NCI-H2227 (cell line): ENCODE results near the gene EYS.
A peak's percentile ranks its signal among the peaks of the same experiment; 100 is the strongest.

ENCODE experiments used
- DNase-seq: peaks from one replicate; lab custom pipeline; 2025; ENCODE audit not compliant: unreplicated experiment; lab: John Stamatoyannopoulos, UW

The EYS gene

DNA sequence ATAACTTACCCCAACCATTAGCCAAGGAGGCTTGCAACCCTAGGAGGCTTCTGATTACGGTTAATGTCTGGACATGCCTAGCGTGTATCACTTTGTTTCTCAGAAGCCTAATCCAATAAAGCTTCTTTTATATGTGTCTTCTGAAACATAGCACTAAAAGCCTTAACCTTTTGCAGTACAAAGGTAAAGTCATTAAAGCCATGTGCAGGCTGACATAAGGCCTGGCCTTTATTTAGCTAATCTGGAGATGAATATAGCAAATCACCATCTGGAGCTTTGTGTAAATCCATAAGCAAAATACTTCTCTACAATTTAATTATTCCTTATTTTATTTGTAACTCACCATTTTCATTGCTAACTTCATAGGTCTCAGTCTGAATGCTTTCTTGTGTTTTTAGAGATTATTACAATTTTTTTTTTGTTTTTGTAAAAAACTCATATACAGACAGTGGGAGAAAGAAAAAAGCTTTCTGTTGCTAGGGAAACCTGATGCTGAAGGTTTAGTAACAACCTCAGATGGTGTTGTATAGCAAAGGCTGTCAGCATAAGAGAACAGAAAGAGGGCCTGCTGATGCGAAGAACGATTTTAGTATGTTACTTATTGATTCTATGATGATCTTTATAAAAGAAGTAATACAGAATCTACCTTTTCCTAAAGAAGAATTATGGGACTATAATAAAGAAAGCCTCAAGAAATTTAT is at the start of gene EYS:
Gene EYS, minus strand, starts transcription at position 101 of the 701 bp plus-strand sequence. CDS start 211,816 bp downstream, outside the sequence.
- DNase-seq, result peak; percentile 17

DNA sequence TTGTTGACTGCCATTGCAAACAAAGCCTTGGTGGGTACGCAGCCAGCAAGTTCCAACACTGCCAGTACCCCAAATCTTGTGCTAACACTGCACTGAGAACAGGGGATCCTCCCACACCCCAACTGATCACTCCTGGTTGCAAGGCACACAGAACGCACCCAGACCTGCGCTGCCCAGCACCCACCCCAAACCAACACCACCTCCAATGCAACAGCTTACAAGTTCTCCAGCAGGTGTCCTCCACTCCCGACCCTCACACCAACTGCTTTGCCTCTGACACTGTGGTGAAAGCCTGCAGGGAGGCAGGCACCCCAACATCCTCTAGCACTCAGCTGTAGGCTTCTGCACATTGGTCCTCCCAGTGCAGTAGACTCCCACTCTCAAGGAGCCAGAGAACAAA is 39.3 kb upstream of the EYS start:
- DNase-seq, result no peak

DNA sequence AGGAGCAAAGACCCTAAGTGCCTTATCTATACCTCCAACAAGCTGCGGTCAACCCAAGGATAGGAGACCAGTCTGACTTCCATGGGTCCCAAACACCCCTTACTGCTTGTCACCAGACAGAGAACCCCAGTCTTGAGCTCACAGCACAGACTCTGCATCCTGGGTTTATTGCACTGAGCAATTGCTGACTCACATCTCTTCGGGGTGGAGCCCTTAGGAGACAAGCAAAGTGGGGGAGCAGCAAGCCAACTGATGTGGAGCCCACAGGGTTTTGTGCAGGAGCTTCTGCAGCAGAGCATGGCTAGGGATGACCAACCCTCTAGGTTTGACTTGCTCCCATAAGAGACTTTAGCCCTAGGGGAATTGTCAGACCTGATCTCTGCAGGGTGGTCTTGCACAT is 38.6 kb upstream of the EYS start:
- no peak for DNase-seq

DNA sequence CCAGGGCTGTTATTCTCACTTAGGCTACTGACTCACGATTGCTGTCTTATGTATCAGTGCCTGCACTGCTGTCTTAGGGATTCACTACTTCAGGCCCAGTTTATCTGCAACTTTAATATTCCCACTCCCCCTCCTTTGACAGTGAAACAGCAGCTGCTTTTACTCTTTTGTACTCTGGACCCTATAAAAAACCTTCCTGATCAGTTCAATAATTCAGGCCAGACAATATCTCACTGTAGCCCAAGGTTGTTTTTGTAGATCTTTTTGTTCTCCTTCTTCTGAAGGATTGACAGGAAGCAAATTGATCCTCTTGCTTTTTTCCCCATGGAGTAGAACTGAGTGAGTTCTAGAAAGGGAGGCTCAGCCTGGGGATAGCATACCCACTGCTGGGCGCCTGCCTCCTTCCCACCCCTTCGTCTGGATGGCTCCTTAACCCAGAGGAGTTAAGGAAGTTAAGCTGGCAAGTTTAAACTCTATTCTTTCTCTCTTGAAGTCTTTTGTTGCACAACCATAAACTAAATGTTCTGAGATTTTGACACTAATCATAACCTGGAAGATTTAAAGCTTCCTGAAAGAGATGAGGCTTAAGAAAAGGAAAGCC is 22.0 kb upstream of the EYS start:
- no peak for DNase-seq

DNA sequence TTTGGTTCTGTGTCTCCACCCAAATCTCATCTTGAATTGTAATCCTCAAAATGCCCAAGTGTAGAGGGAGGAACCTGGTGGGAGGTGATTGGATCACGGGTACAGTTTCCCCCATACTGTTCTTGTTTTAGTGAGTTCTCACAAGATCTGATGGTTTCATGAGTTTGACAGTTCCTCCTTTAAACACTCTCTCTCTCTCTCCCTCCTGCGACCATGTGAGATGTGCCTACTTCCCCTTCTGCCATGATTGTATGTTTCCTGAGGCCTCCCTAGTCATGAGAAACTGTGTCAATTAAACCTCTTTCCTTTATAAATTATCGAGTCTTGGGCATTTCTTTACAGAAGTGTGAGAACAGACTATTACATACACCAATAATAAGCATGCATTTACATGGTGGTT is 12.1 kb upstream of the EYS start:
- DNase-seq, result no peak

DNA sequence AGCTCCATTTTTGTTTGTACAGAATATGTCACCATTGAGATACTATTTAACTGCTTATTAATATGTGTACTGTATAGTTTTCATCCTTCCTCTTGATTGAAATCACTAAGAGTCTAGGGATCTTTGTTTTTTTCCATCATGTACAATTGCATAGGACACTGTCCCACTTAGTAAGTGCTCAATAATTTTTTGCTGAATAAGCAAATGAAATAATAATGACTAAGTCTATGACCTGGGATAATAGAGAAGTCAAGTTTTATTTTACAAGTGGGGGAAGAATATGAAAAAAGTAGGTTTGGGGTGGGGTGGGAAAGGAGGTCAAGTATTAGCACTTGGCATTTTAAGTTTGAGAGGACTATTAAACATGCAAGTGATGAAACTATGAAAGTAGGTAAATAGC is 4.5 kb upstream of the EYS start:
- no peak for DNase-seq

DNA sequence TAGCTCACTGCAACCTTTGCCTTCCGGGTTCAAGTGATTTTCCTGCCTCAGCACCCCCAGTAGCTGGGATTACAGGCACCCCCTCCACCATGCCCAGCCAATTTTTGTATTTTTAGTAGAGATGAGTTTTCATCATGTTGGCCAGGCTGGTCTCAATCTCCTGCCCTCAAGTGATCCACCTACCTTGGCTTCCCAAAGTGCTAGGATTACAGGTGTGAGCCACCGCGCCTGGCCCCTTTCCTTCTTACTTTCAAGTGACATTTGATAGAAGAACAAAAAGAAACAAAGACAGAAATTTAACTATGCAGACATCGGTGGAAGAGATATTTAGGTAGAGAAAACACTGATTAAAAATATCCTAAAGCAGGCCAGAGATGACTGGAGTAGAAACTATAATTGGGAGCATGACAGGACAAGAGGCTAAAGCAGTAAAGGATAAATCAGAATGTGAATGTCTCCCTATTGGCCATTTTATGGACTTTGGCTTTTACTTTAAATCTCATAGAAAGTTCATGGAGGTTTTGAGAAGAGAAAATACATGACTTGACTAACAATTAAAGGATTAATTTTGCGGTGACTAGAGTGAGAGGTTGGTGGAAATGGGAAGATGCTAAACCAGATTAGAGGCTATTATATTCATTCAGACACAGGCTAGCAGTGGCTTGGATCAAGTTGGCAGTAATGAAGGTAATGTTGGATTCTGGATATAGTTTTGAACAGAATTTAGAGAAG is 2.2 kb upstream of the EYS start:
- no peak for DNase-seq

DNA sequence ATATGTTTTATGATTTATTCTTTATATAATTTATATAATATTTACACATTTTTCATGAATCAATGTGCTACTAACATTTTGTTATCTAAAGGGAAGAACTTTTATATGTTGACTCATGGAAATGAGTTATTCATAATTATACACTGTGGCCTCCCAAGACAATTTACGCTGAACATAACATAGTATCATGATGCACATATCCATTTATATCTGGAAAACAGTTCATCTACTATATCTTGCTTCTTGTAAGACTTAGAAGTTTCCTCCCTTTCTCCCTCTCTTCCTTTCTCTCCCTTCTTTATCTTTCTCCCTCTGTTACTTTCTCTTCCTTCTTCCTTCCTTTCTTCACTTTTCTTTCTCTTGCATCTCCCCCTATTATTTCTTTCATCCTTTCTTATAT is 1.1 kb upstream of the EYS start:
- no peak for DNase-seq

DNA sequence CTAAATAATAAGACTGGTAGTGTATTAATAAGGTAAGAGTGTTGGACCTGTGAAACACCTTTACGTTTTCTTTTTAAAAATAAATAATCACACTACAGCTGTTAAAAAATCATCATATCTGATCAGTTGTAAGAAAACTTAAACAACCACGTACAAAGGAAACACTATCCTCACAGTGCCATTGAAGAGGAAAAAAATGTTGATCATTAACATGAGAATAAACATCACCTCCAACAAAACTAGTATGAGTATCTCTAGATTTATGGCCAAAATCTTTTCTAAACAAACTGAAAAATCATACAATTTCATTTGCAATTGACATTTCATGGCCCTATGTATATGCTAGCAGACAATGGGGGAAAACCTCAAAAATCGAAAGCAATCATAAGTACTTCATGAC is 590 bp downstream of the EYS start:
- no peak for DNase-seq

DNA sequence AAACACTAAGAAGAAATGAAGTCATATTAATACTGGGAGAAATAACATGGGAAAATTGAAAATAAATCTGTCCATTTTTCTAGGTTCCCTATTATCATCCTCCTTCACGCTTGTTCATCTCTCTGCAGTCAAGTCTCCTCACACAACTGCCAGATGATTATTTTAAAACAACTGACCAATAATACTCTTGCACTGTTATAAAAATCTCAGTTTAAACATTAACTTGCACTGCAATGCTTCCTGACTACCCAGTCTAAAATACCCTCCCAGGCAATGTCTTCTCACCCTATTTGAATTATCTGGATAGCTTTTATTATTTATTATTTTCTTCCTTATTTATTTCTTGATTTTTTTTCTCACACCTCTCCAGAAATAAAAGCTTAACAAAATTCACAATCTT is 5.7 kb downstream of the EYS start:
- DNase-seq, result no peak

DNA sequence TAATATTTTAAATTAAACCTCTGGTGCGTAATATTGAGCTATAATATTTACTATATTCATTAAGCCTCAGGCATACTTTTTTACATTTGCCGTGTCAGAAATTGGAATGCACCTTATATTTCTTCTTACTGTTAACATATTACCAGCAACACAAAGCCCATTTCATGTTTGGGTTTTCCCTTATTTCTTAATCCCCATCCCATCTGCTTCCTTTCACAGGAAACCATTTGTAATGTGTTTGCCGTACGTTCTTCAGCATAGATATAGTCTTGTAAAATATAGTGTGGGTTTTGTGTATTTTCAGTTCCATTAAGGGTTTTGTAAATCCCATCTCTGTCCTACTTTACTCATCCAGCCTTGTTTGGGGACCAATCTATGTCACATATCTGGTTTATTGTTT is 6.5 kb downstream of the EYS start:
- DNase-seq, result no peak

DNA sequence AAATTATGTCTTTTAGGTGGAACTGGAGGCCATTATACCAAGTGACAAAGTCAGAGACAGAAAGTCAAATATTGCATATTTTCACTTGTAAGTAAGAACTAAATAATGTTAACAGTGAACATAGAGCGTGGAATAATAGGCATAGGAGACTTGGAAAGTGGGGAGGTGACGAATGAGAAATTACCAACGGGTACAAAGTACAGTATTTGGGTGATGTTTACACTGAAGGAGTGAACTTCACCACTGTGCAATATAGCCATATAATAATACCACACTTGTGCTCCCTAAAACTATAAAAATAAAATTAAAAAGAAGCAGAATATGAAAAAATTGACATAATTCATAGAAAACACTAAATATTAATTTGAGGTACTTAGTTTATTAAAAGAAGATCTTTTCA is 14.9 kb downstream of the EYS start:
- DNase-seq, result no peak

DNA sequence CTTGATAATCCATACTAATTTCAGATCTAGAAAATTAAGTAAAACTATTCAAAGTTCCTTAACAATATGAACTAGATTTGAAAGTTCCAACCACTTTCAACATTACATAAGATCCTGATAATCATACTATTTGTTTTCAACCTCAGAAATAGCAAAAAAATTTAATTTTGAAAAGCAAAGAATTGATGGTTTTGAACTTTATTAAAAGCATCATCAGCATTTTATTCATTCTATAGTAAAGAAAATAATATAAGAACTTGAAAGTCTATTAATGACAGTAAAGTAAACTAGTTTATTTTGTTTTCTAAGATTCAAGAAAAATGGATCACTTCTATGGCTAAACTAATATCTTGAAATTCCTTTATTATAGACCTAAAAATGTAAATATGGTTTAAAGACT is 26.8 kb downstream of the EYS start:
- no peak for DNase-seq

DNA sequence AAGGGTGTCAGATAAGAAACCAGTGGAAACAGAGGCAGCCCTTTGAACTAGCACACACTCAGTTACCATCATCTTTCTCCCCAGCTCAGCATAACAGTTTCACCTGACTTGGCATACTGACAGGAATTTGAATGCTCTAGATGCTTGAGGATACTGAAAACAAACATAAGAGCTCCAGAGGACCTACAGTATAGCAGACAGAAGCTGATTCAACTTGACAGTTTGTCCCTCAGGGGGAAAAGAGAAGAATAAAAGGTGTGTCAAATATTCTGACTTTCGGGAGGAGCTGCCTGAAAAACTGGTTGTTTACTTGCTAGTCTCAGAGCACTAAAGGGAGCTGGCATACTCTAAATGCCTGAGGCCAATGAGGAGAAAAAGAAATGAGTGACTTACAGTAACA is 35.1 kb downstream of the EYS start:
- DNase-seq, result no peak

DNA sequence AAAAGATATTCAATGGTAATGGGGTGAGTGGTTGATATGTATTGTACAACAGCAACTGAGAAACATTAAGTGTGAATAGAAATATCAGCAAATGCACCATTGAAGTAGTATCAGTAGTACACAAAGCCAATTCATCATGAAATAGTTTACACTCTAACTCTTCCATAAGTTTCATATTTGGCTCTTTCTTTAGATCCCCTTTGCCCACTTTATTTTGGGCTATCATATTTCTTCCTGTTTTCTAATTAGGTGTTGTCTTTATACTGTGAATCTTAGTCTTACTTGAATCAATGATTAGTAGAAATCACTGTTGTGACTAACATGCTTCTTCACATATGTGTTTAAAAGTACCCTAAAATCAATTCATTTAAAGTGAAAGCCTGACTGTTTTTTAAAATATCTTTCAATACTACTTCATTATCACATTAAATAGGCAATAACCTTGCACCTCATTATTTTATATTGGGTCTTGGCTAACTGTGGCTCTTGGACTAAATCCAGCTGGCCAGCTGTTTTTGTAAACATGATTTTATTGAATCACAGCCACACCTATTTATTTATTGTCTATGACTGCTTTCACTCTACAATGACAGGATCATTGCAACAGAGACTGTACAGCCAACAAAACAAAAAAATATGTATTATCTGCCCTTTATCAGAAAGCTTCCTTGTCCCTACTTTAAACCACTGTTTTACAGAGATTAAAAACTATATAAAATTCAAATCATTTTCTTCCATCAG is 38.9 kb downstream of the EYS start:
- DNase-seq, result no peak

DNA sequence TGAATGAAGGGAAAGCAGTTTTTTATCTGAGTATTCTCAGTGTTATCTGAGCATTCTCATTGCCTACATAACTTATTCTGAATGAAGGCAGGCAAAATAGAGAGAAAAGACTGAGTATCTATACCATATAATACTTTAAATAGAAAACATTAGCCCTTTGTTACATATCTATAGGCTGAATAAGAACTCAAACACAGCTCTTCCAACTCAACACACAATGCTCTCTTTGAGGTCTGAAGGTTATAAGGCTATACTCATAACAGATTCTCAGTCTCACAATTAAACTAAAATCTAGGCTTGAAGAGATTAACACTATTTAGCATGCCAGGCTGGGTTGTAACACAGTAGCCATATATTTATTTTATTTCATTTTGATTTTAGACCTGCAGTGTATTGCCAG is 56.9 kb downstream of the EYS start:
- no peak for DNase-seq

DNA sequence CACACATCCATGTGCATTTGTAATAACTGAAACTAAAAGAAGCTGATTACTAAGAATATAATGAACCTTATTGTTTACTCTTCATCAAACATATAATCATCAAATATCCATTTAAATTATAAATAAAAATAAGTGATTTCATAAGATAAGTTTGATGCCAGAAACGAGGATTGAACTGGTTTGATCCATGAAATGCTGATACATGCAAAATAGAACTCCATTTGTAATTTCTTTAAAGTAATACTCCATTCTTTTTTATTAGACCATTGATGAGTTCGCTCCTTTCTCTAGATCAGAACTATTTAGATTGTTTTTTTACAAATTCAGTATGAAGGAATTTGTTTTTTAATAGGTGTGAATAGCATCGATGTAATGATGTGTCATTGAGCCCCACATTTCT is 57.6 kb downstream of the EYS start:
- no peak for DNase-seq

DNA sequence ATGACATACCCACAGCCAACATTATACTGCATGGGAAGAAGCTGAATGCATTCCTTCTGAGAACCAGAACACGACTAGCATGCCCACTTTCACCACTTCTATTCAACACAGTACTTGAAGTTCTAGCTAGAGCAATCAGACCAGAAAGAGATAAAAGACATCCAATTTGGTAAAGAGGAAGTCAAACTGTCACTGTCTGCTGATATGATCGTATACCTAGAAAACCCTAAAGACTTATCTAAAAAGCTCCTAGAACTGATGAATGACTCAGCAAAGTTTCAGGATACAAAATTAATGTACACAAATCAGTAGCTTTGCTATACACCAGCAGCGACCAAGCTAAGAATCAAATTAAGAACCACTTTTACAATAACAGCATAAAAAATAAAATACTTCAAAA is 60.5 kb downstream of the EYS start:
- no peak for DNase-seq

DNA sequence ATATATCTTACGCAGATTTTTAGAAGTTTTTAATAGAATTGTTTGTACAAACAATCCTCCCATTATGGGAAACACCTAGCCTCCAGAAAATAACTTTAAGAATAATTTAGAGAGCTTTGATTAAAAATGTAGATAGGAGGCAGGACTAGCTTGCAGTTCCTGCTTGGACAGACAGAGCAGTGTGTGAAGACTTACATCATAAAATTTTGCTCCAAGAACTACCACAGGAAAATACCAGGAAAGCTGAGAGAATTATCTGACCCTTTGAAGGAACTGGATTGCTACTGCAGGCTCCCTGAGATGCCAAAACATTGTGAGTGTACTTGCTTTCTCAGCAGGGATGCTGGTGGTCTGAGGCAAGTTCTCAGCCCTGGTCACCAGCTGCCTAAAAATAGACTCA is 64.2 kb downstream of the EYS start:
- DNase-seq, result no peak

DNA sequence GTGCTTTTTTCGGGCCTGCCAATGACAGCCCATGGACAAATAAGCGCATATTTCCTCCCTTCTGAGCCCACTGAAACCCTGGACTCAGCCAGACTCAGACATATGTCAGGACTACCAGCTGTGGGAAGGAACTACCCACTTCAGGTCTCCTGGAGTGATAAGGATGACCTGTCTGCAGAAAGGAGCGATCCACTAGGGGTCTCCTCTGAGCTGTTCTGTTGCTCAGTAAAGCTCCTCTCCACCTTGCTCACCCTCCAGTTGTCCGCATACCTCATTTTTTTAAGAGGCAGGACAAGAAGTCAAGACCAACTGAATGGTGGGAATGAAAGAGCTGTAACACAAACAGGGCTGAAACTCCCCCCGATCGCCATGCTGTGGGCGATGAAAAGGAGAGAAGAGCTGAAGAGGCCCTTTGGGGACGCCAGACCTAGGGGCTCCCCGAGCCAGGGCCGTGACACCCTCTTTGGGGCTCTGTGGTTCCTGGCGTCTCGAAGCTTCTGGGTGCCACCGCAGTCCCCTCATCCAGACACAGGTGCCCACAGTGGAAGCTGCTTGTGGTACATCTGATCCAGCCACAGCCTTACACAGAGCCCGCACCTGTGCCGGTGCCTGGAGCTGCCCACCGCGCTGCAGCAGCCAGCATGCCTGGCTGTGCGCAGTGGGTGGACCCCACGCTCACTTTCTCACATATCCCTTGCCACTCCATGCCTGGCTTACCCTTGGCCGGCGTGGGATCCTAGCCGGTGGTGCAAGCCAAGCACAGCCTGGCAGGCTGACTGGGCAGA is 68.8 kb downstream of the EYS start:
- no peak for DNase-seq
